IMR-90 (cell line): ENCODE results near the gene CGRRF1. TPM values are rescaled to one million over a fixed set of nuclear protein-coding genes. Genes with fewer than 3 reads are reported as not detected.

Experiments
- ATAC-seq: fragments of 200-7000 bp; cut with Tn5 transposase; 2 replicates; pipeline ENCODE4 v1.9.1; 2020; ENCODE audit warnings: low read depth, mild to moderate bottlenecking, moderate library complexity
- BruUV-seq: library from RNA; stranded (reverse); fragments of 400-500 nt; replicated peaks from 2 replicates; lab custom pipeline; 2021; lab: Mats Ljungman, UMichigan
- CTCF ChIA-PET: fragments of 300-600 bp; formaldehyde crosslinking; extraction: SDS; loops from one replicate; lab custom pipeline; 2021; ENCODE audit warnings: antibody characterized with exemption; lab: Yijun Ruan, JAX
- POLR2A ChIA-PET: fragments of 300-600 bp; sonication (Branson Sonifier 250); formaldehyde crosslinking; loops from one replicate; lab custom pipeline; 2022; ENCODE audit warnings: antibody characterized with exemption; ENCODE audit not compliant: unreplicated experiment; lab: Charles Lee
- DNase-seq: peaks from one replicate; pipeline ENCODE4 v3.0.0; 2013
- H2AFZ ChIP-seq: replicated peaks from 2 replicates; pipeline ENCODE3; 2013; ENCODE audit warnings: low read length, mild to moderate bottlenecking; ENCODE audit not compliant: poor library complexity
- H2AK5ac ChIP-seq: 2 replicates; pipeline ENCODE4 v1.6.1; 2013; ENCODE audit warnings: low read depth, low read length, inconsistent platforms
- H2AK9ac ChIP-seq: replicated peaks from 2 replicates; pipeline ENCODE3; 2013; ENCODE audit warnings: mild to moderate bottlenecking, low read depth, low read length, moderate library complexity; ENCODE audit not compliant: poor library complexity
- H2BK120ac ChIP-seq: 2 replicates; pipeline ENCODE4 v1.6.1; 2013; ENCODE audit warnings: low read depth, low read length, inconsistent platforms
- H2BK15ac ChIP-seq: 3 replicates; pipeline ENCODE4 v1.6.1; 2013; ENCODE audit warnings: low read depth, low read length, inconsistent platforms
- H2BK20ac ChIP-seq: 2 replicates; pipeline ENCODE4 v1.6.1; 2013; ENCODE audit warnings: low read depth, mild to moderate bottlenecking, inconsistent platforms, low read length, moderate library complexity
- H2BK5ac ChIP-seq: 2 replicates; pipeline ENCODE4 v1.6.1; 2013; ENCODE audit warnings: mild to moderate bottlenecking, low read depth, low read length, inconsistent platforms; ENCODE audit not compliant: poor library complexity, severe bottlenecking
- H3K14ac ChIP-seq: replicated peaks from 2 replicates; pipeline ENCODE4 v1.6.1; 2013; ENCODE audit warnings: low read depth, low read length, inconsistent platforms
- H3K18ac ChIP-seq: 2 replicates; pipeline ENCODE4 v1.6.1; 2013; ENCODE audit warnings: low read depth, low read length, control low read depth
- H3K23ac ChIP-seq: 2 replicates; pipeline ENCODE4 v1.6.1; 2013; ENCODE audit warnings: low read depth, low read length, inconsistent platforms
- H3K27ac ChIP-seq: 2 replicates; pipeline ENCODE4 v1.5.1; 2013; ENCODE audit warnings: mild to moderate bottlenecking, control low read depth, low read length; ENCODE audit not compliant: insufficient read depth
- H3K27me3 ChIP-seq: 2 replicates; pipeline ENCODE4 v1.6.1; 2013; ENCODE audit warnings: low read length; ENCODE audit not compliant: control insufficient read depth, insufficient read depth
- H3K36me3 ChIP-seq: 2 replicates; pipeline ENCODE4 v1.6.1; 2013; ENCODE audit warnings: low read length, mixed read lengths; ENCODE audit not compliant: control insufficient read depth, insufficient read depth
- H3K4ac ChIP-seq: 2 replicates; pipeline ENCODE4 v1.6.1; 2013; ENCODE audit warnings: low read depth, low read length, inconsistent platforms
- H3K4me1 ChIP-seq: 2 replicates; pipeline ENCODE4 v1.6.1; 2013; ENCODE audit warnings: low read length, mixed read lengths; ENCODE audit not compliant: control insufficient read depth, insufficient read depth
- H3K4me2 ChIP-seq: 2 replicates; pipeline ENCODE4 v1.6.1; 2013; ENCODE audit warnings: low read depth, mild to moderate bottlenecking, control low read depth, low read length, moderate library complexity
- H3K4me3 ChIP-seq: 2 replicates; pipeline ENCODE4 v1.5.1; 2013; ENCODE audit warnings: low read depth, mild to moderate bottlenecking, control low read depth, low read length, moderate library complexity; ENCODE audit not compliant: insufficient read depth
- H3K56ac ChIP-seq: 2 replicates; pipeline ENCODE4 v1.6.1; 2013; ENCODE audit warnings: low read length, inconsistent platforms; ENCODE audit not compliant: insufficient read depth; ENCODE audit errors: extremely low read depth
- H3K79me1 ChIP-seq, 2 experiments: 2 replicates each; pipeline ENCODE4 v1.6.1; 2013; ENCODE audit warnings: low read length in 2 of 2, inconsistent platforms in 1 of 2, low read depth in 1 of 2
- H3K9ac ChIP-seq: 2 replicates; pipeline ENCODE4 v1.6.1; 2013; ENCODE audit warnings: low read depth, low read length, control low read depth
- H3K9me1 ChIP-seq: 2 replicates; pipeline ENCODE4 v1.6.1; 2013; ENCODE audit warnings: low read length, inconsistent platforms; ENCODE audit not compliant: insufficient read depth
- H3K9me3 ChIP-seq: 2 replicates; pipeline ENCODE4 v1.6.1; 2013; ENCODE audit warnings: low read length; ENCODE audit not compliant: control insufficient read depth, insufficient read depth
- H4K20me1 ChIP-seq: 2 replicates; pipeline ENCODE4 v1.6.1; 2013; ENCODE audit warnings: low read length, inconsistent platforms; ENCODE audit not compliant: insufficient read depth
- H4K5ac ChIP-seq: 2 replicates; pipeline ENCODE4 v1.6.1; 2013; ENCODE audit warnings: mild to moderate bottlenecking, low read depth, low read length, control low read depth
- H4K8ac ChIP-seq, 2 experiments: 2 replicates each; pipeline ENCODE4 v1.6.1; 2013; ENCODE audit warnings: low read depth in 2 of 2, low read length in 2 of 2, control low read depth in 1 of 2, inconsistent platforms in 1 of 2
- H4K91ac ChIP-seq: 2 replicates; pipeline ENCODE4 v1.6.1; 2013; ENCODE audit warnings: low read depth, low read length, inconsistent platforms; ENCODE audit not compliant: insufficient read depth
- ELK1 ChIP-seq: fragments of 150-350 bp; IDR thresholded peaks from 2 replicates; pipeline ENCODE4 v1.6.1; 2016; ENCODE audit warnings: low read depth, mild to moderate bottlenecking, low read length, moderate library complexity, borderline replicate concordance
- FOS ChIP-seq: fragments of 150-350 bp; IDR thresholded peaks from 2 replicates; pipeline ENCODE4 v1.6.1; 2016; ENCODE audit warnings: low read depth, low read length
- MAZ ChIP-seq: IDR thresholded peaks from 2 replicates; pipeline ENCODE4 v1.6.1; 2012; ENCODE audit warnings: low read depth, mild to moderate bottlenecking, low read length, improper control_type of control experiment, moderate library complexity, borderline replicate concordance
- MXI1 ChIP-seq: IDR thresholded peaks from 2 replicates; pipeline ENCODE4 v1.6.1; 2012; ENCODE audit warnings: low read depth, mild to moderate bottlenecking, low read length, moderate library complexity, borderline replicate concordance
- RAD21 ChIP-seq: IDR thresholded peaks from 2 replicates; pipeline ENCODE4 v1.6.1; 2012; ENCODE audit warnings: low read length, improper control_type of control experiment
- RCOR1 ChIP-seq: IDR thresholded peaks from 2 replicates; pipeline ENCODE4 v1.6.1; 2012; ENCODE audit warnings: mild to moderate bottlenecking, low read length, improper control_type of control experiment; ENCODE audit not compliant: insufficient replicate concordance
- SMC3 ChIP-seq: fragments of 150-350 bp; IDR thresholded peaks from 2 replicates; pipeline ENCODE4 v1.6.1; 2016; ENCODE audit warnings: low read depth, mild to moderate bottlenecking, antibody characterized with exemption, low read length, moderate library complexity
- WGBS, 2 experiments: methylation state at CpG; one replicate each; pipeline versions ENCODE4 v1.1.5 to v1.1.7; 2013; ENCODE audit warnings: missing lambda C conversion rate in 2 of 2; ENCODE audit not compliant: insufficient read length in 1 of 2; ENCODE audit errors: extremely low coverage in 2 of 2; 5-methylcytosine and 5-hydroxymethylcytosine counted together
- dilution Hi-C: fragments of 300-500 bp; cut with HindIII; formaldehyde crosslinking; loops from one replicate; pipeline ENCODE4 v1.14.3; 2018; ENCODE audit warnings: low sequenced_read_pairs; ENCODE audit not compliant: unreplicated experiment
- in situ Hi-C: fragments of 300-500 bp; cut with MboI; formaldehyde crosslinking; loops from 3 replicates; pipeline ENCODE4 v1.14.3; 2019; ENCODE audit warnings: low sequenced_read_pairs, inconsistent platforms, mixed read lengths
- intact Hi-C: fragments of 100-400 bp; cut with micrococcal nuclease; formaldehyde crosslinking; loops from 2 replicates; pipeline ENCODE4 v1.10.0; 2022
- polyA plus RNA-seq, 3 experiments: library from polyadenylated mRNA; depleted of rRNA; stranded (reverse); fragments of >200 nt; gene quantifications; 2 replicates each; pipeline ENCODE4 v1.2.3, GENCODE V29; 2012; ENCODE audit warnings: low replicate concordance in 1 of 3
- total RNA-seq: library from RNA; depleted of rRNA; stranded (reverse); fragments of >200 nt; gene quantifications from 2 replicates; pipeline ENCODE4 v1.2.3, GENCODE V29; 2012

CGRRF1 gene
- total and polyA plus RNA-seq, 2 of the 4 experiments (the other 2 are of a cell fraction) = 6.0 to 13.8 TPM

- ChIA-PET CTCF (no interaction called here), POLR2A (no interaction called here)
- no peak for TF ChIP-seq SMC3
- TF ChIP-seq MAZ = no peak
- no peak for TF ChIP-seq RAD21
- TF ChIP-seq MXI1 = no peak
- no peak for TF ChIP-seq ELK1
- no peak for TF ChIP-seq RCOR1
- no peak for TF ChIP-seq FOS
Measured at GRCh38 chr14:54515670-54516069, 6.0 kb downstream of the CGRRF1 start.

More at GRCh38 chr14:54515670-54516069, 6.0 kb downstream of the CGRRF1 start:
- BruUV-seq = no TSS peak
- Histone ChIP-seq H3K18ac (no peak overlapping the region), H4K91ac (no peak overlapping the region), H4K8ac (no peak overlapping the region), H2BK5ac (no peak overlapping the region), H3K79me1 (peaks cover 25 to 55% of the 10 kb centered on the region in 2 experiments), H3K14ac (no peak overlapping the region), H2BK15ac (no peak overlapping the region), H3K9me1 (0 out of 2 replicates have a peak, but pooled peaks cover 3% of the 10 kb centered on the region), H3K36me3 (0 out of 2 replicates have a peak, but pooled peaks cover 3% of the 10 kb centered on the region), H2BK120ac (no peak overlapping the region), H2BK20ac (no peak overlapping the region), H3K23ac (no peak overlapping the region), H3K27ac (no peak overlapping the region), H3K4me2 (no peak overlapping the region), H3K4me1 (peaks cover under 1% of the 10 kb centered on the region; the same call in 1 of the 2 replicates), H3K4me3 (no peak overlapping the region), H3K27me3 (no peaks in the 10 kb centered on the region), H2AK9ac (no peak overlapping the region), H2AK5ac (no peak overlapping the region), H4K5ac (no peak overlapping the region), H3K56ac (no peak overlapping the region), H3K9ac (no peak overlapping the region), H3K9me3 (no peaks in the 10 kb centered on the region), H2AFZ (no peak overlapping the region), H4K20me1 (peaks cover 4% of the 10 kb centered on the region; the same call in 1 of the 2 replicates), H3K4ac (no peak overlapping the region)
- intact Hi-C loops = no loop called here
- in situ Hi-C loops = no loop called here
- dilution Hi-C loops = no loop called here
- DNase-seq = no peak
- no CpG with 5 or more reads among the region's 1 CpG for WGBS, 2 experiments
- ATAC-seq = no peak
